A549 (cell line): Measurements from ENCODE around the gene RAB17.

Experiments
- E2F6 ChIP-seq: IDR thresholded peaks from 2 replicates; pipeline ENCODE4 v1.6.1; 2012; ENCODE audit warnings: low read depth, borderline replicate concordance
- EHMT2 ChIP-seq: fragments of 200-600 bp; sonication (generic); IDR thresholded peaks from 2 replicates; pipeline ENCODE4 v1.6.1; 2016; ENCODE audit warnings: antibody characterized with exemption, low read depth, mild to moderate bottlenecking, moderate library complexity
- ELK1 ChIP-seq: fragments of 150-350 bp; IDR thresholded peaks from 2 replicates; pipeline ENCODE4 v1.6.1; 2014; ENCODE audit warnings: low read depth, mild to moderate bottlenecking, low read length
- HMGXB4 ChIP-seq: fragments of 250-450 bp; sonication (Bioruptor Pico); IDR thresholded peaks from 2 replicates; pipeline ENCODE4 v1.5.0; 2021; ENCODE audit warnings: mild to moderate bottlenecking, moderate library complexity, borderline replicate concordance
- MYC ChIP-seq: IDR thresholded peaks from 2 replicates; pipeline ENCODE4 v1.6.1; 2012; ENCODE audit warnings: mild to moderate bottlenecking, inconsistent platforms, low read length, improper control_type of control experiment, borderline replicate concordance
- NR3C1 ChIP-seq: fragments of >200 bp; sonication (Bioruptor Twin); formaldehyde crosslinking; IDR thresholded peaks from 3 replicates; pipeline ENCODE4 v1.6.1; 2017
- POLR2A ChIP-seq: IDR thresholded peaks from 2 replicates; pipeline ENCODE4 v1.6.1; 2012; ENCODE audit warnings: mild to moderate bottlenecking, low read length
- TF ChIP-seq, protein P1 (sequence below): fragments of >200 bp; sonication (Bioruptor Twin); formaldehyde crosslinking; IDR thresholded peaks from 3 replicates; pipeline ENCODE4 v1.5.1; 2016
- TF ChIP-seq, protein P2 (sequence below): IDR thresholded peaks from 2 replicates; pipeline ENCODE4 v1.6.1; 2012
- TF ChIP-seq, protein P3 (sequence below): fragments of 200-600 bp; sonication (generic); IDR thresholded peaks from 2 replicates; pipeline ENCODE4 v1.6.1; 2016; ENCODE audit warnings: antibody characterized with exemption, mild to moderate bottlenecking, moderate library complexity

GRCh38 chr2:237571551-237571950 lies 19.0 kb downstream of the RAB17 start:
- TF ChIP-seq, protein P1, sequence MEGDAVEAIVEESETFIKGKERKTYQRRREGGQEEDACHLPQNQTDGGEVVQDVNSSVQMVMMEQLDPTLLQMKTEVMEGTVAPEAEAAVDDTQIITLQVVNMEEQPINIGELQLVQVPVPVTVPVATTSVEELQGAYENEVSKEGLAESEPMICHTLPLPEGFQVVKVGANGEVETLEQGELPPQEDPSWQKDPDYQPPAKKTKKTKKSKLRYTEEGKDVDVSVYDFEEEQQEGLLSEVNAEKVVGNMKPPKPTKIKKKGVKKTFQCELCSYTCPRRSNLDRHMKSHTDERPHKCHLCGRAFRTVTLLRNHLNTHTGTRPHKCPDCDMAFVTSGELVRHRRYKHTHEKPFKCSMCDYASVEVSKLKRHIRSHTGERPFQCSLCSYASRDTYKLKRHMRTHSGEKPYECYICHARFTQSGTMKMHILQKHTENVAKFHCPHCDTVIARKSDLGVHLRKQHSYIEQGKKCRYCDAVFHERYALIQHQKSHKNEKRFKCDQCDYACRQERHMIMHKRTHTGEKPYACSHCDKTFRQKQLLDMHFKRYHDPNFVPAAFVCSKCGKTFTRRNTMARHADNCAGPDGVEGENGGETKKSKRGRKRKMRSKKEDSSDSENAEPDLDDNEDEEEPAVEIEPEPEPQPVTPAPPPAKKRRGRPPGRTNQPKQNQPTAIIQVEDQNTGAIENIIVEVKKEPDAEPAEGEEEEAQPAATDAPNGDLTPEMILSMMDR, result no peak
- TF ChIP-seq POLR2A (no peak), MYC (no peak), E2F6 (no peak), EHMT2 (no peak), NR3C1 (no peak), ELK1 (no peak), HMGXB4 (no peak)
- TF ChIP-seq, protein P2, sequence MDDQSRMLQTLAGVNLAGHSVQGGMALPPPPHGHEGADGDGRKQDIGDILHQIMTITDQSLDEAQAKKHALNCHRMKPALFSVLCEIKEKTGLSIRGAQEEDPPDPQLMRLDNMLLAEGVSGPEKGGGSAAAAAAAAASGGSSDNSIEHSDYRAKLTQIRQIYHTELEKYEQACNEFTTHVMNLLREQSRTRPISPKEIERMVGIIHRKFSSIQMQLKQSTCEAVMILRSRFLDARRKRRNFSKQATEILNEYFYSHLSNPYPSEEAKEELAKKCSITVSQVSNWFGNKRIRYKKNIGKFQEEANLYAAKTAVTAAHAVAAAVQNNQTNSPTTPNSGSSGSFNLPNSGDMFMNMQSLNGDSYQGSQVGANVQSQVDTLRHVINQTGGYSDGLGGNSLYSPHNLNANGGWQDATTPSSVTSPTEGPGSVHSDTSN, result no peak
- TF ChIP-seq, protein P3, sequence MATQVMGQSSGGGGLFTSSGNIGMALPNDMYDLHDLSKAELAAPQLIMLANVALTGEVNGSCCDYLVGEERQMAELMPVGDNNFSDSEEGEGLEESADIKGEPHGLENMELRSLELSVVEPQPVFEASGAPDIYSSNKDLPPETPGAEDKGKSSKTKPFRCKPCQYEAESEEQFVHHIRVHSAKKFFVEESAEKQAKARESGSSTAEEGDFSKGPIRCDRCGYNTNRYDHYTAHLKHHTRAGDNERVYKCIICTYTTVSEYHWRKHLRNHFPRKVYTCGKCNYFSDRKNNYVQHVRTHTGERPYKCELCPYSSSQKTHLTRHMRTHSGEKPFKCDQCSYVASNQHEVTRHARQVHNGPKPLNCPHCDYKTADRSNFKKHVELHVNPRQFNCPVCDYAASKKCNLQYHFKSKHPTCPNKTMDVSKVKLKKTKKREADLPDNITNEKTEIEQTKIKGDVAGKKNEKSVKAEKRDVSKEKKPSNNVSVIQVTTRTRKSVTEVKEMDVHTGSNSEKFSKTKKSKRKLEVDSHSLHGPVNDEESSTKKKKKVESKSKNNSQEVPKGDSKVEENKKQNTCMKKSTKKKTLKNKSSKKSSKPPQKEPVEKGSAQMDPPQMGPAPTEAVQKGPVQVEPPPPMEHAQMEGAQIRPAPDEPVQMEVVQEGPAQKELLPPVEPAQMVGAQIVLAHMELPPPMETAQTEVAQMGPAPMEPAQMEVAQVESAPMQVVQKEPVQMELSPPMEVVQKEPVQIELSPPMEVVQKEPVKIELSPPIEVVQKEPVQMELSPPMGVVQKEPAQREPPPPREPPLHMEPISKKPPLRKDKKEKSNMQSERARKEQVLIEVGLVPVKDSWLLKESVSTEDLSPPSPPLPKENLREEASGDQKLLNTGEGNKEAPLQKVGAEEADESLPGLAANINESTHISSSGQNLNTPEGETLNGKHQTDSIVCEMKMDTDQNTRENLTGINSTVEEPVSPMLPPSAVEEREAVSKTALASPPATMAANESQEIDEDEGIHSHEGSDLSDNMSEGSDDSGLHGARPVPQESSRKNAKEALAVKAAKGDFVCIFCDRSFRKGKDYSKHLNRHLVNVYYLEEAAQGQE, result no peak
